PFSK-1 (cell line): ENCODE data around the gene UBN2.

Experiments
- FOXP2 ChIP-seq: optimal IDR thresholded peaks from 2 replicates; pipeline ENCODE3; 2011; ENCODE audit warnings: borderline replicate concordance, control low read depth, inconsistent platforms; ENCODE audit not compliant: insufficient read depth; ENCODE audit errors: extremely low read length, extremely low read depth
- POLR2AphosphoS5 ChIP-seq: IDR thresholded peaks from 2 replicates; pipeline ENCODE4 v1.6.1; 2012; ENCODE audit warnings: low read depth, mild to moderate bottlenecking, control low read depth, low read length, moderate library complexity
- REST ChIP-seq, 2 experiments: IDR thresholded peaks; 2 replicates each; pipeline versions ENCODE4 v1.6.1 to v1.8.0; 2011 to 2012; ENCODE audit warnings: low read depth in 2 of 2, low read length in 2 of 2, control low read depth in 1 of 2, inconsistent platforms in 1 of 2, mild to moderate bottlenecking in 1 of 2, moderate library complexity in 1 of 2; ENCODE audit not compliant: insufficient read depth in 1 of 2
- SIN3A ChIP-seq: IDR thresholded peaks from 2 replicates; pipeline ENCODE4 v1.6.1; 2012; ENCODE audit warnings: mild to moderate bottlenecking, low read length, moderate library complexity, borderline replicate concordance; ENCODE audit not compliant: insufficient read depth
- TAF1 ChIP-seq: IDR thresholded peaks from 2 replicates; pipeline ENCODE4 v1.6.1; 2012; ENCODE audit warnings: low read length, control low read depth, borderline replicate concordance; ENCODE audit not compliant: insufficient read depth

The UBN2 gene

GRCh38 chr7:139205843-139206242 is 25.2 kb upstream of the UBN2 start:
- TF ChIP-seq REST (IDR thresholded peaks at IDR 0.05; ENCODE audit: insufficient read depth in 1 of 2, low read depth in 2 of 2, low read length in 2 of 2) (no peak), SIN3A (no peak), FOXP2 (no peak), TAF1 (no peak), POLR2AphosphoS5 (no peak)

- TF ChIP-seq TAF1 (no peak), FOXP2 (no peak), POLR2AphosphoS5 (no peak), REST (IDR thresholded peaks at IDR 0.05; ENCODE audit: insufficient read depth in 1 of 2, low read depth in 2 of 2, low read length in 2 of 2) (no peak), SIN3A (no peak)
These were observed 18.9 kb upstream of the UBN2 start for GRCh38 chr7:139212133-139212532.

GRCh38 chr7:139218173-139218572 is 12.9 kb upstream of the UBN2 start:
- no peak for TF ChIP-seq SIN3A
- TF ChIP-seq REST (IDR thresholded peaks at IDR 0.05; ENCODE audit: insufficient read depth in 1 of 2, low read depth in 2 of 2, low read length in 2 of 2): no peak
- no peak for TF ChIP-seq FOXP2

GRCh38 chr7:139224219-139224618 is 6.8 kb upstream of the UBN2 start:
- TF ChIP-seq FOXP2: no peak
- no peak for TF ChIP-seq POLR2AphosphoS5
- no peak for TF ChIP-seq REST (IDR thresholded peaks at IDR 0.05; ENCODE audit: insufficient read depth in 1 of 2, low read depth in 2 of 2, low read length in 2 of 2)
- TF ChIP-seq SIN3A: no peak
- no peak for TF ChIP-seq TAF1

- TF ChIP-seq FOXP2 (no peak), SIN3A (no peak), POLR2AphosphoS5 (no peak)
These were observed 1.0 kb upstream of the UBN2 start for GRCh38 chr7:139230023-139230422.

GRCh38 chr7:139230484-139230773 is 608 bp upstream of the UBN2 start:
- TF ChIP-seq FOXP2: no peak
- TF ChIP-seq POLR2AphosphoS5: no peak
- TF ChIP-seq REST (IDR thresholded peaks at IDR 0.05; ENCODE audit: insufficient read depth in 1 of 2, low read depth in 2 of 2, low read length in 2 of 2): no peak
- no peak for TF ChIP-seq TAF1
- no peak for TF ChIP-seq SIN3A
